SK-MEL-5 (cell line): ENCODE results near the gene TRA2B. TPM values are rescaled to one million over a fixed set of nuclear protein-coding genes. Genes with fewer than 3 reads are reported as not detected.

Experiments
- DNase-seq: peaks from one replicate; pipeline ENCODE4 v3.0.0-alpha.2; 2016; ENCODE audit warnings: low read depth, low spot score
- in situ Hi-C: cut with HindIII; loops from 2 replicates; pipeline ENCODE4 v1.10.0; 2016; ENCODE audit warnings: low sequenced_read_pairs, high pct_unique_total_duplicates, low pct_unique_long_range_greater_than_20kb
- polyA plus RNA-seq, 2 experiments: library from polyadenylated mRNA; depleted of rRNA; stranded (reverse); fragments of >200 nt; gene quantifications; 2 replicates each; pipeline ENCODE4 v1.2.3, GENCODE V29; 2015
- total RNA-seq: library from RNA; depleted of rRNA; stranded (reverse); fragments of >200 nt; shearing (Covaris generic); gene quantifications from 2 replicates; pipeline ENCODE4 v1.2.3, GENCODE V29; 2014; rRNA removed

TRA2B gene
- total RNA-seq: 221 and 235 TPM in 2 replicates
- polyA plus RNA-seq (2015; cell fraction: cytosol; rRNA removed): 180 and 191 TPM in 2 replicates
- polyA plus RNA-seq (2015; cell fraction: nucleus; rRNA removed): 909 and 970 TPM in 2 replicates

- in situ Hi-C loops: no loop called here
- peak; percentile 98 for DNase-seq
Measured at GRCh38 chr3:185937689-185938374, at the start of gene TRA2B. Gene TRA2B, minus strand, starts transcription at chr3:185938014. Its CDS starts 154 bp downstream, at chr3:185937860.

- in situ Hi-C loops: no loop called here
- DNase-seq: no peak
Measured at GRCh38 chr3:185986198-185986777, 48.5 kb upstream of the TRA2B start.

- in situ Hi-C loops: no loop called here
- DNase-seq: no peak
Measured at GRCh38 chr3:185984203-185984602, 46.4 kb upstream of the TRA2B start.

GRCh38 chr3:185983495-185984141 is 45.8 kb upstream of the TRA2B start:
- in situ Hi-C loops: no loop called here
- peak; percentile 84 for DNase-seq

GRCh38 chr3:185982632-185983031 is 44.8 kb upstream of the TRA2B start:
- in situ Hi-C loops: no loop called here
- DNase-seq: no peak

- in situ Hi-C loops: no loop called here
- no peak for DNase-seq
Measured at GRCh38 chr3:185981621-185982020, 43.8 kb upstream of the TRA2B start.

GRCh38 chr3:185979721-185980121 is 41.9 kb upstream of the TRA2B start:
- in situ Hi-C loops: no loop called here
- DNase-seq: no peak

- no peak for DNase-seq
- in situ Hi-C loops: no loop called here
Measured at GRCh38 chr3:185978516-185978915, 40.7 kb upstream of the TRA2B start.

- in situ Hi-C loops: no loop called here
- DNase-seq: no peak
Measured at GRCh38 chr3:185977679-185978040, 39.8 kb upstream of the TRA2B start.

GRCh38 chr3:185976977-185977678 is 39.3 kb upstream of the TRA2B start:
- DNase-seq: peak; percentile 82
- in situ Hi-C loops: no loop called here

- no peak for DNase-seq
- in situ Hi-C loops: no loop called here
Measured at GRCh38 chr3:185976100-185976499, 38.3 kb upstream of the TRA2B start.

- in situ Hi-C loops: no loop called here
- no peak for DNase-seq
Measured at GRCh38 chr3:185971579-185971978, 33.8 kb upstream of the TRA2B start.

GRCh38 chr3:185968168-185968567 is 30.4 kb upstream of the TRA2B start:
- in situ Hi-C loops: no loop called here
- DNase-seq: peak; percentile 38

- in situ Hi-C loops: no loop called here
- DNase-seq: no peak
Measured at GRCh38 chr3:185966655-185967054, 28.8 kb upstream of the TRA2B start.

GRCh38 chr3:185965496-185965895 is 27.7 kb upstream of the TRA2B start:
- in situ Hi-C loops: no loop called here
- DNase-seq: no peak

GRCh38 chr3:185961675-185962232 is 23.9 kb upstream of the TRA2B start:
- in situ Hi-C loops: no loop called here
- no peak for DNase-seq

GRCh38 chr3:185960522-185961288 is 22.9 kb upstream of the TRA2B start:
- DNase-seq: no peak
- in situ Hi-C loops: no loop called here
